HEK293 (cell line): Measurements from ENCODE around the gene ROR2.

Source experiments
- CTCF ChIA-PET: fragments of 350-600 bp; formaldehyde crosslinking; extraction: SDS; loops from one replicate; lab custom pipeline; 2021; ENCODE audit warnings: antibody characterized with exemption; lab: Yijun Ruan, JAX
- POLR2A ChIA-PET: fragments of 300-600 bp; formaldehyde crosslinking; extraction: SDS; loops from one replicate; lab custom pipeline; 2020; ENCODE audit warnings: antibody characterized with exemption, inconsistent platforms; lab: Yijun Ruan, JAX
- H3K27ac ChIP-seq: fragments of 200-500 bp; sonication (Bioruptor generic); 2 replicates; pipeline ENCODE4 v1.5.1; 2014; ENCODE audit warnings: low read depth, low read length, control low read depth, inconsistent platforms; ENCODE audit errors: extremely low read depth
- H3K36me3 ChIP-seq, 2 experiments: fragments of 200-500 bp in 1 of 2; sonication (Bioruptor generic) in 1 of 2; 1 replicate in 1 of 2; 2 replicates in 1 of 2; pipeline ENCODE4 v1.5.1; 2014 to 2017; ENCODE audit warnings: inconsistent platforms in 2 of 2, low read length in 2 of 2; ENCODE audit not compliant: control insufficient read depth in 2 of 2, insufficient read depth in 1 of 2
- H3K4me1 ChIP-seq: fragments of 200-500 bp; sonication (Bioruptor generic); 2 replicates; pipeline ENCODE4 v1.5.1; 2014; ENCODE audit warnings: mild to moderate bottlenecking, low read length, inconsistent platforms; ENCODE audit not compliant: control insufficient read depth, insufficient read depth
- H3K4me3 ChIP-seq: 2 replicates; pipeline ENCODE4 v1.5.1; 2011; ENCODE audit warnings: low read depth, mild to moderate bottlenecking, control low read depth, low read length, moderate library complexity
- H3K9me3 ChIP-seq: fragments of 200-500 bp; sonication (Bioruptor generic); 2 replicates; pipeline ENCODE4 v1.5.1; 2014; ENCODE audit warnings: low read depth, low read length, inconsistent platforms; ENCODE audit not compliant: control insufficient read depth, insufficient read depth
- BCL11B ChIP-seq: fragments of 450-650 bp; formaldehyde crosslinking; IDR thresholded peaks from 2 replicates; pipeline ENCODE4 v1.5.1; 2016; ENCODE audit warnings: low read depth, missing biosample characterization, missing genetic modification characterization
- FEZF1 ChIP-seq: fragments of 450-650 bp; formaldehyde crosslinking; IDR thresholded peaks from 2 replicates; pipeline ENCODE4 v1.5.1; 2016; ENCODE audit warnings: missing biosample characterization, missing genetic modification characterization
- HOXA7 ChIP-seq: sonication (generic); formaldehyde crosslinking; IDR thresholded peaks from 2 replicates; pipeline ENCODE4 v1.8.1; 2022; ENCODE audit warnings: missing genetic modification reagents, borderline replicate concordance
- OSR2 ChIP-seq: fragments of 450-650 bp; formaldehyde crosslinking; IDR thresholded peaks from 2 replicates; pipeline ENCODE4 v1.5.1; 2016; ENCODE audit warnings: missing biosample characterization, missing genetic modification characterization
- PRDM1 ChIP-seq: fragments of 450-650 bp; formaldehyde crosslinking; IDR thresholded peaks from 2 replicates; pipeline ENCODE4; 2016; ENCODE audit warnings: missing biosample characterization, missing genetic modification characterization
- PRDM10 ChIP-seq: fragments of 450-650 bp; formaldehyde crosslinking; IDR thresholded peaks from 2 replicates; pipeline ENCODE4 v1.5.1; 2016; ENCODE audit warnings: missing biosample characterization, missing genetic modification characterization
- SETDB1 ChIP-seq: IDR thresholded peaks from one replicate; pipeline ENCODE4 v1.6.1; 2017; ENCODE audit warnings: mild to moderate bottlenecking, low read length, moderate library complexity, mixed read lengths; ENCODE audit not compliant: insufficient read length
- SP7 ChIP-seq: fragments of 450-650 bp; formaldehyde crosslinking; IDR thresholded peaks from 2 replicates; pipeline ENCODE4 v1.5.1; 2016; ENCODE audit warnings: missing biosample characterization, missing genetic modification characterization
- ZEB2 ChIP-seq: fragments of 450-650 bp; formaldehyde crosslinking; IDR thresholded peaks from 2 replicates; pipeline ENCODE4 v1.5.1; 2016; ENCODE audit warnings: missing biosample characterization, missing genetic modification characterization
- ZFP3 ChIP-seq: fragments of 450-650 bp; formaldehyde crosslinking; IDR thresholded peaks from 2 replicates; pipeline ENCODE4 v1.5.1; 2016; ENCODE audit warnings: low read depth, missing biosample characterization, missing genetic modification characterization
- ZNF157 ChIP-seq: fragments of 450-650 bp; formaldehyde crosslinking; IDR thresholded peaks from 2 replicates; pipeline ENCODE4 v1.5.1; 2016; ENCODE audit warnings: missing biosample characterization, missing genetic modification characterization
- ZNF221 ChIP-seq: fragments of 450-650 bp; formaldehyde crosslinking; IDR thresholded peaks from 2 replicates; pipeline ENCODE4 v1.5.1; 2017; ENCODE audit warnings: missing biosample characterization, missing genetic modification characterization, borderline replicate concordance
- ZNF394 ChIP-seq: fragments of 450-650 bp; formaldehyde crosslinking; IDR thresholded peaks from 2 replicates; pipeline ENCODE4 v1.5.1; 2016; ENCODE audit warnings: missing biosample characterization, missing genetic modification characterization, mild to moderate bottlenecking, moderate library complexity, borderline replicate concordance
- ZNF473 ChIP-seq: fragments of 450-650 bp; formaldehyde crosslinking; IDR thresholded peaks from 2 replicates; pipeline ENCODE4 v1.5.1; 2017; ENCODE audit warnings: missing biosample characterization, missing genetic modification characterization
- ZNF518A ChIP-seq: fragments of 450-650 bp; formaldehyde crosslinking; conservative IDR thresholded peaks from 2 replicates; pipeline ENCODE4 v1.5.1; 2016; ENCODE audit warnings: low read depth, missing biosample characterization, missing genetic modification characterization
- ZNF544 ChIP-seq: fragments of 450-650 bp; formaldehyde crosslinking; IDR thresholded peaks from 2 replicates; pipeline ENCODE4 v1.5.0; 2017; ENCODE audit warnings: missing biosample characterization, missing genetic modification characterization
- ZNF76 ChIP-seq: fragments of 450-650 bp; formaldehyde crosslinking; IDR thresholded peaks from 2 replicates; pipeline ENCODE4; 2016; ENCODE audit warnings: low read depth, missing biosample characterization, missing genetic modification characterization, borderline replicate concordance
- ZSCAN30 ChIP-seq: fragments of 450-650 bp; IDR thresholded peaks from 2 replicates; pipeline ENCODE4 v1.5.1; 2018; ENCODE audit warnings: missing biosample characterization, mild to moderate bottlenecking, missing genetic modification characterization, moderate library complexity

ROR2 gene

GRCh38 chr9:91986248-91986647, 36.2 kb upstream of the ROR2 start:
- ChIA-PET CTCF (interaction anchor here (0.6 to 1.4 kb wide), 3 partner anchors 9 to 198 kb away, joined by 3 to 6 read pairs (median 3); no protein-coding TSS in a partner anchor), POLR2A (no interaction called here)
- H3K36me3 ChIP-seq = no peaks in the 10 kb centered on the region
- H3K9me3 ChIP-seq = no peaks in the 10 kb centered on the region
- H3K4me3 ChIP-seq = no peak overlapping the region
- no peak overlapping the region for H3K27ac ChIP-seq
- H3K4me1 ChIP-seq = no peaks in the 10 kb centered on the region
- TF ChIP-seq ZSCAN30 (tag by site-specific recombination) = no peak
- no peak for TF ChIP-seq ZFP3 (tag by site-specific recombination)
- TF ChIP-seq OSR2 (tag by site-specific recombination) = no peak
- TF ChIP-seq ZEB2 (tag by site-specific recombination) = no peak
- TF ChIP-seq ZNF518A (tag by site-specific recombination) = no peak
- TF ChIP-seq FEZF1 (tag by site-specific recombination) = no peak
- no peak for TF ChIP-seq ZNF221
- no peak for TF ChIP-seq ZNF394

- no peak overlapping the region for H3K4me3 ChIP-seq
- CTCF ChIA-PET = interaction anchor here (0.6 to 1.4 kb wide), 2 partner anchors 9 to 31 kb away, joined by 3 to 6 read pairs; no protein-coding TSS in a partner anchor
- POLR2A ChIA-PET = no interaction called here
- TF ChIP-seq ZNF157 (tag by site-specific recombination) (peak; percentile 96), SETDB1 (peak; percentile 68), OSR2 (tag by site-specific recombination) (no peak), ZNF544 (tag by site-specific recombination) (no peak), ZNF76 (tag by site-specific recombination) (no peak), SP7 (no peak), ZNF473 (tag by site-specific recombination) (no peak), HOXA7 (CRISPR knock-in tag) (no peak)
- TF ChIP-seq, all 188 proteins: peak for 2
- no peak overlapping the region for H3K27ac ChIP-seq
- no peaks in the 10 kb centered on the region for H3K4me1 ChIP-seq
- H3K9me3 ChIP-seq = no peaks in the 10 kb centered on the region
- no peaks in the 10 kb centered on the region for H3K36me3 ChIP-seq
These were observed 35.7 kb upstream of the ROR2 start for GRCh38 chr9:91985692-91986091.

GRCh38 chr9:91978740-91979414, 28.8 kb upstream of the ROR2 start:
- Histone ChIP-seq H3K27ac (no peak overlapping the region), H3K9me3 (no peaks in the 10 kb centered on the region), H3K4me1 (no peaks in the 10 kb centered on the region), H3K36me3 (no peaks in the 10 kb centered on the region), H3K4me3 (no peak overlapping the region)
- ChIA-PET CTCF (interaction anchor here (0.5 to 4.6 kb wide), 21 partner anchors 11 to 689 kb away, joined by 3 to 46 read pairs (median 3); no protein-coding TSS in a partner anchor), POLR2A (no interaction called here)
- TF ChIP-seq PRDM10 (tag by site-specific recombination) (peak; percentile 90), BCL11B (tag by site-specific recombination) (no peak), PRDM1 (tag by site-specific recombination) (peak; percentile 67)
